Breast epithelium (tissue), 3 donors: ENCODE data around the gene UBAP1L.

Source experiments
- POLR2A ChIP-seq: fragments of 450-650 bp; IDR thresholded peaks from one replicate; pipeline ENCODE4 v1.6.1; 2016; ENCODE audit warnings: antibody characterized with exemption, mild to moderate bottlenecking, moderate library complexity
- TF ChIP-seq, protein P1 (sequence below), 3 donors: fragments of 450-650 bp; IDR thresholded peaks; one replicate each; pipeline ENCODE4 v1.5.1; 2016 to 2017; ENCODE audit warnings: antibody characterized with exemption in 3 of 3, mild to moderate bottlenecking in 3 of 3, moderate library complexity in 3 of 3

DNA sequence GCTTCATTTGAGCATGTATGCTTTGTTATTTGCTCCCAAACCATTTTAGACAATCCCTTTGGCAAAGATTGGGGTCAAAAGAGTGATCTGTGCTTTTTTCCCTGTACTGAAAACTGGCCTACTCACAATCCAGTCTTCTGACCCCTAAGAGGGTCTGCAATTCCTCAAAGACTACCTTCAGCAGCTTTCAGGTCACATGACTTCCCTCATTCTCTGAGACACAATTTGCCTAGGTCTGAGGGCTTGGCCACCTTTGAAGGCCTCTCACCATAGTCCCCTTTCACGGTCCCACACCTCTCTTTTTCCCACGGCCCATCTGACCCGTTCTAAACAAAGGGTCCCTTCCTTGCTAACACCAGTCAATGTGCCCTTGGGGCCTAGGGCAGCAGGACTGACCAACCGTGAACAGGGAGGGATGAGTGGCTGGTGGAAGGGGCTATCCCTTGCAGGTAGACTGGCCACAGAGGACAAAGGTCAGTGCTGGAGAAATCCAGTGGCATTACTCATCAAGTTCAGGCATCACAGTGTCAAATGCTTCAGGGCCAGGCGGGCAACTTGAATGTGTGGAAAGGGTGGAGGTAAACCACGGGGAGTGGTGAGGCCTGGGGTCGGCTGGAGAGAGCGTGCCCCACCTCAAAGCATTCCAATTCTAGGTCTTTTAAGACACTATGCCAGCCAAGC is 58.0 kb downstream of the UBAP1L start:
- TF ChIP-seq, protein P1, sequence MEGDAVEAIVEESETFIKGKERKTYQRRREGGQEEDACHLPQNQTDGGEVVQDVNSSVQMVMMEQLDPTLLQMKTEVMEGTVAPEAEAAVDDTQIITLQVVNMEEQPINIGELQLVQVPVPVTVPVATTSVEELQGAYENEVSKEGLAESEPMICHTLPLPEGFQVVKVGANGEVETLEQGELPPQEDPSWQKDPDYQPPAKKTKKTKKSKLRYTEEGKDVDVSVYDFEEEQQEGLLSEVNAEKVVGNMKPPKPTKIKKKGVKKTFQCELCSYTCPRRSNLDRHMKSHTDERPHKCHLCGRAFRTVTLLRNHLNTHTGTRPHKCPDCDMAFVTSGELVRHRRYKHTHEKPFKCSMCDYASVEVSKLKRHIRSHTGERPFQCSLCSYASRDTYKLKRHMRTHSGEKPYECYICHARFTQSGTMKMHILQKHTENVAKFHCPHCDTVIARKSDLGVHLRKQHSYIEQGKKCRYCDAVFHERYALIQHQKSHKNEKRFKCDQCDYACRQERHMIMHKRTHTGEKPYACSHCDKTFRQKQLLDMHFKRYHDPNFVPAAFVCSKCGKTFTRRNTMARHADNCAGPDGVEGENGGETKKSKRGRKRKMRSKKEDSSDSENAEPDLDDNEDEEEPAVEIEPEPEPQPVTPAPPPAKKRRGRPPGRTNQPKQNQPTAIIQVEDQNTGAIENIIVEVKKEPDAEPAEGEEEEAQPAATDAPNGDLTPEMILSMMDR (IDR thresholded peaks at IDR 0.05), result no peak
- TF ChIP-seq POLR2A, result no peak
